ENCODE measurements around the gene RBFOX1. TPM values are rescaled to one million over a fixed set of nuclear protein-coding genes. Genes with fewer than 3 reads are reported as not detected.

The RBFOX1 gene
- total RNA-seq, 1 donor from 2014 or later = not detected

DNA sequence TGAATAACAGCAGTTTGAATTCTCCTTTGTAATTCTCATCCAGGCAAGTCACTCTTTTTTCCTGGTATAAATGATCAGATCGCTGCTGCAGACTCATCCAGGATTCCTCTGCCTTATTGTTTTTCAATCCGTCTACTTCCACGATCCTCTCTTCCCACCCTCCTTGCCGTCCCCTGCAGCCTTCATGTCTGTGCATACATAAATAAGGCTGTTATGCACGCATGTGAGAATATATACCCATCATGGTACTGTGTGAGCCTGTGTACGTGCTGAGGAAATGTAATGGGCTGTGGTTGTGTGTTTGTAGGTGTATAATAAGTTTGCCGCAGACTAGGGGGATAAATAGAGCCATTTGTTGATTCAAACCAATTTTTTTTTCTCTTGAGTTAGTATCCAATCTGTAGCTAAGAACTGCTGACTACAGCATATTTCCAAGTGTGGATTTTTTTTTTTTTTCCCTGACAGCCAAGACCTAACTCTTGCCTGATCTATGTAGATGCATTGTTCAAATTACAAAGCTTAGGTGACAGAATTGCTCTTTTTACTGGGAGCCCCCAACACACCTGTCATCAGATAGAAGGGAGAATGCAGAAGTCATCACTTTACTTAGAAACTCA lies 62.2 kb downstream of the RBFOX1 start:
- Histone ChIP-seq H3K36me3 (ENCODE audit: control insufficient read depth, insufficient read depth, low read length) (no peaks in the 10 kb centered on the region), H3K4me3 (ENCODE audit: low read depth, low read length) (no peak overlapping the region), H3K27me3 (ENCODE audit: control insufficient read depth, insufficient read depth, low read length) (no peaks in the 10 kb centered on the region)
- DNase-seq (ENCODE audit: low read depth) = no peak
- TF ChIP-seq, protein P1, sequence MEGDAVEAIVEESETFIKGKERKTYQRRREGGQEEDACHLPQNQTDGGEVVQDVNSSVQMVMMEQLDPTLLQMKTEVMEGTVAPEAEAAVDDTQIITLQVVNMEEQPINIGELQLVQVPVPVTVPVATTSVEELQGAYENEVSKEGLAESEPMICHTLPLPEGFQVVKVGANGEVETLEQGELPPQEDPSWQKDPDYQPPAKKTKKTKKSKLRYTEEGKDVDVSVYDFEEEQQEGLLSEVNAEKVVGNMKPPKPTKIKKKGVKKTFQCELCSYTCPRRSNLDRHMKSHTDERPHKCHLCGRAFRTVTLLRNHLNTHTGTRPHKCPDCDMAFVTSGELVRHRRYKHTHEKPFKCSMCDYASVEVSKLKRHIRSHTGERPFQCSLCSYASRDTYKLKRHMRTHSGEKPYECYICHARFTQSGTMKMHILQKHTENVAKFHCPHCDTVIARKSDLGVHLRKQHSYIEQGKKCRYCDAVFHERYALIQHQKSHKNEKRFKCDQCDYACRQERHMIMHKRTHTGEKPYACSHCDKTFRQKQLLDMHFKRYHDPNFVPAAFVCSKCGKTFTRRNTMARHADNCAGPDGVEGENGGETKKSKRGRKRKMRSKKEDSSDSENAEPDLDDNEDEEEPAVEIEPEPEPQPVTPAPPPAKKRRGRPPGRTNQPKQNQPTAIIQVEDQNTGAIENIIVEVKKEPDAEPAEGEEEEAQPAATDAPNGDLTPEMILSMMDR (IDR thresholded peaks at IDR 0.05; ENCODE audit: insufficient read depth, low read length, poor library complexity, severe bottlenecking) = no peak

DNA sequence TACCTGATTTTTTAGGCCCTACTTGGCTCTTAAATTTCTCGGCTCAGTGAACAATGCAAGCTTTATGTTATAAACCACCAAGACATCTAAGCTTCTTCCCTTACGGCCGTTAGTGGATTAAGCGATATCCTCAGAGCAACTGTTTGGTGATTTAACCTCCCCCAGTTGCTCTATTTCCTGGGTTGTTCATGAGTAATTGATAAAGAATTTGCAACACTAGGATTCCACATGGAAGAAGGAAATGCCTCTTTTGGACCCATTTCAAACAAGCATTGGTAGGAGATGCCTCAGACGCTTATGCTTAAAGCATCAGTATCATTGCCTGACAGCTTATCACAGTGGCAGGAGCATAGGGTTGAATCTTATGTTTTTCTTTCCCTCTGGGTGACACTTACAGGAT lies 65.3 kb downstream of the RBFOX1 start:
- TF ChIP-seq, protein P1 (IDR thresholded peaks at IDR 0.05; ENCODE audit: insufficient read depth, low read length, poor library complexity, severe bottlenecking) = no peak
- Histone ChIP-seq H3K4me3 (ENCODE audit: low read depth, low read length) (no peak overlapping the region), H3K27me3 (ENCODE audit: control insufficient read depth, insufficient read depth, low read length) (no peaks in the 10 kb centered on the region), H3K36me3 (ENCODE audit: control insufficient read depth, insufficient read depth, low read length) (no peaks in the 10 kb centered on the region)
- DNase-seq (ENCODE audit: low read depth) = peak; percentile 56

DNA sequence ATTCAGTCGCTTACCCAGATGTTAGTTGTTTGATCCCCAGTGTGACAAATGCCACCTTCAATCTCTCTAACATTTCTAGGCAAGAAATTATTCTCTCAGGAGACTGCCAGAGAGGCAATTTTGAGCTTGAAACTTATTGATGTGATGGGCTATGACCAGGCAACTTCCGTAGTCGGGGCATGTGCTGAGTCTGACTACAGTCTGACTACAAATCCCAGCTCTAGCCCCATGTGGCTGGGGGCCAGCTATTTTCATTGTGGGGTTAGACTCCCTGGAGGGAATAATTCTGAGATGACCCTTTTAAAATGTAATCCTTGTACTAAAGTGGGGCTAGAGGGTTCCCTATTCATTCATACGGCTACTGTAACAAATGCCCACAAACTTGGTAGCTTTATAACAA lies 65.9 kb downstream of the RBFOX1 start:
- TF ChIP-seq, protein P1 (IDR thresholded peaks at IDR 0.05; ENCODE audit: insufficient read depth, low read length, poor library complexity, severe bottlenecking) = no peak
- no peaks in the 10 kb centered on the region for H3K36me3 ChIP-seq (ENCODE audit: control insufficient read depth, insufficient read depth, low read length)
- H3K4me3 ChIP-seq (ENCODE audit: low read depth, low read length) = no peak overlapping the region
- no peak for DNase-seq (ENCODE audit: low read depth)
- H3K27me3 ChIP-seq (ENCODE audit: control insufficient read depth, insufficient read depth, low read length) = no peaks in the 10 kb centered on the region

DNA sequence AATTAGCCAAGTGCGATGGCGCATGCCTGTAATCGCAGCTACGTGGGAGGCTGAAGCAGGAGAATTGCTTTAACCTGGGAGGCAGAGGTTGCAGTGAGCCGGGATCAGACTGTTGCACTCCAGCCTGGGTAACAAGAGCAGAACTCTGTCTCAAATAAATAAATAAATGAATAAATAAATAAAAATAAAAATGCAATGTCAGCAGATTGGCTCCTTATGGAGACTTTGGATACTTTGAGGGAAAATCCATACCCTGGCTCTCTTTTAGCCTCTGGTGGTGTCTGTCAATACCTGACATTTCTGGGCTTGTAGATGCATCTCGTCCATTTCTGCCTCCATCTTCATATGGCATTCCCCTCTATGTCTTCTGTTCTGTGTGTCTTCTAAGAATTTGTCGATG lies 66.7 kb downstream of the RBFOX1 start:
- H3K27me3 ChIP-seq (ENCODE audit: control insufficient read depth, insufficient read depth, low read length) = no peaks in the 10 kb centered on the region
- no peak for DNase-seq (ENCODE audit: low read depth)
- no peaks in the 10 kb centered on the region for H3K36me3 ChIP-seq (ENCODE audit: control insufficient read depth, insufficient read depth, low read length)
- H3K4me3 ChIP-seq (ENCODE audit: low read depth, low read length) = no peak overlapping the region
- TF ChIP-seq, protein P1 (IDR thresholded peaks at IDR 0.05; ENCODE audit: insufficient read depth, low read length, poor library complexity, severe bottlenecking) = no peak

DNA sequence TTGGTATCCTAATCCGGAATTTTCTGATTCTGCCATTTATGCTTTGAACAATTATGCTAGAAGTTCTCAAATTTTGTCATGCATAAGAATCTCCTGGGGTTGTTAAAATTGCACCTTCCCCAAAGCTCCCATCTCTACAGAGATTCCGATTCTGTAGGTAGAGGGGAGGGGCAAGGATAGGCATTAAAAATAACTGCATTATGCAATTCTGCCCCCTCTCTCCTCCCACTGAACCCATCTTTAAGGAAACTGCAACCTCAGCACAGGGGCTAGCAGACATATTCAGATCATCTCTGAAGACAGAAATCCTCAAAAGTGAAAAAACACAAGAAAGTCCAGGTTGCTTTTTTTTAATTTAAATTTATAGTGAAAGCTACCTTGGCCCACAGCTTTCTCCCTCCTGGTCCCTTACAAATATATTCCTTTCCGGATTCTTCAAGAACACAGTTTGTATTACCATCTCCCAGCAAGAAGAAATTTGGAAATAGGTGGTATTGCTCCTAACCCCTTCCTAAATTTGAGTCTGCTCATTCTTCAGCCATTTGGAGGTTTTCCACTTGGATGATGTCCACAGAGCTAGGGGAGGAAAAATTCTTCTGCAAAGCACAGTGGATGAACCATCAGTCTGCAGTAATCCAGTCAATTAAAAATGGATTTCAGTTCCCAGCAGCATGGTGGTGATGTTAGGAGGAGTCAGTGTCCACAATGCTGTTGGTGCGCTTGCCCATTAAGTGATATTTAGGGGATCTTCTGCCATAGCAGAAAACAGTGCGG lies 67.7 kb downstream of the RBFOX1 start:
- TF ChIP-seq, protein P1 (IDR thresholded peaks at IDR 0.05; ENCODE audit: insufficient read depth, low read length, poor library complexity, severe bottlenecking) = no peak
- Histone ChIP-seq H3K36me3 (ENCODE audit: control insufficient read depth, insufficient read depth, low read length) (no peaks in the 10 kb centered on the region), H3K27me3 (ENCODE audit: control insufficient read depth, insufficient read depth, low read length) (no peaks in the 10 kb centered on the region), H3K4me3 (ENCODE audit: low read depth, low read length) (no peak overlapping the region)
- DNase-seq (ENCODE audit: low read depth) = no peak
